GM21528 (cell line): Measurements from ENCODE around the gene CXCL6.

Experiments
- ATAC-seq: cut with Tn5 transposase; IDR thresholded peaks from one replicate; pipeline ENCODE4 v1.9.1; 2021; ENCODE audit warnings: mild to moderate bottlenecking, moderate library complexity; ENCODE audit not compliant: unreplicated experiment, low FRiP score

CXCL6 gene

GRCh38 chr4:73841243-73841925 lies 4.9 kb downstream of the CXCL6 start:
- no peak for ATAC-seq

DNA sequence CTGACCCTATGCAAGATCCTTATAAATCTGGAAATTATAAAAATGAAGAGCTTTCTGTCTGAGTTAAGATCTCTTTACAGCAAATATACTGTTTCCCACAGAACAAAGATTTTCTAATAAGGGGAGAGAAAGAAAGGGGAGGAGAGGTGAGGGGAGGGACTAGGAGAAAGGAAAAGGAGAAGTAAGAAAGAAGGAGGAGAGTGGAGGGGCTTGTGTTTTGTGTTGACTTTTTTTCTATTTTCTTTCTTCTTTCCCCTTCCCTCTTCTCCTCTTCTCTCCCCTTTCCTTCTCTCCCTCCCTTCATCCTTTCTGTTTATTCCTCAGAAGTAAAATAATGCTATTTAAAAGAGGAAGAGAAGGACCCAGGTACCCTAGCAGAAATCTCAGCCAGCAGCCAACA lies 6.2 kb downstream of the CXCL6 start:
- no peak for ATAC-seq

DNA sequence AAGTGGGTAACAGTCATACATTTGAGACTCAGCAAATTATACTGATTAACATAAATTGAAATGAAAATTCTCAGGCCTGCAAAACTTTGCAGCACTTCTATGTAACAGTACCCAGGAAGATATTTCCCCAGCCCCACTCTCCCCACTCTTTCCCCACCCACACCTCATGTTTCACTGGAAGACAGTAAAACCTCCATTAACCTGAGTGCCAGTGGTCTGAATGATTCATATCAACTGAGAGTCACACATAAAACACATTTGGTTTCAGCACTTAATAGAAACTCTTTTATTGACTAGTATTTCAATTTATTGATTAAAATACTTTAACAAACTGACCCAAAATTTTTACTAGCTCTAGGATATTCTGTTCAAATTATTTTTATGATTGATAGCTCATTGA lies 6.9 kb downstream of the CXCL6 start:
- no peak for ATAC-seq

DNA sequence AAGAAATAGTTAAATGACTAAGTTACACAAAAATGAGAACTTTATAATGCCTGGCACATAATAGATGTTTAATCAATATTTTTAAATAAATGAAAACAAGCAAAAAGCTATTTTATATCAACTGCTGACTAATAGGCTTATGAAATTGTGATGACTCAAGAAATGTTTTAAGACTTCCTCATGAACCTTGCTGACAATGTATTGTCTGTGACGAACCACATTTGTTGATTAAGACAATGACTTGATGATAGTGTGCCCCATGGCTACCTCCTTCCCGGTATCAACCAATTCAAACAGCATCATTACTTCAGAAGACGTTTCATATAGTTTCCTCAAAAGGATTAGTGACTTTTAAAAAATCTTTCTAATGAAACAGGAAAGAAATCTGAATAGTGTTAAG lies 7.9 kb downstream of the CXCL6 start:
- no peak for ATAC-seq

GRCh38 chr4:73844806-73845205 lies 8.3 kb downstream of the CXCL6 start:
- no peak for ATAC-seq

DNA sequence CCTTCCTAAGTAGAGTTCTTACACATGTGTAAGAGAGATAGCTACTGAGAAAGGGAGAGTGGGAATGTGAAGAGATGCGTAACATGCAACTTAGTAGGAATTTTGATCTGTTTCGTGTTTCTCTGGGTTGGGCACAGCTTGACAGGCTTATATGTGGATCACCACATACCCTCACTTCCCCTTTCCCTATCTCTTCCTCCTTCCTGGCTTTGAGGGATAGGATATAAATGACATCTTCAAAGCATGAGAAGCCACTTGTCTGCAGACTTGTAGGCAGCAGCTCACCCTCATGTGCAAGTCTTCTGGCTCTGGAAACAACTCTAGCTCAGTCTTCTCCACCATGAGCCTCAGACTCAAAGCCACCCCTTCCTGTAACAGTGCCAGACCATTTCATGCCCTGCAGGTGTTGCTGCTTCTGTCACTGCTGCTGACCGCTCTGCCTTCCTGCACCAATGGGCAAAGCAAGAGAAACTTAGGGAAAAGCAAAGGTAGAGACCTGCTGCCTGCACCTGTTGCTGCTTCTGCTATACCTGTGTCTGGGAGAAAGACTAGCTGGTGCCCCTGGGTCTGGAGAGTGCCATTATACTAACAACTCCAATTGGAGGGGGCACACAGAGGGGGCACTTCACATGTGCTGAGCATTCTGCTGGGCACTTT lies 11.2 kb downstream of the CXCL6 start:
- no peak for ATAC-seq

DNA sequence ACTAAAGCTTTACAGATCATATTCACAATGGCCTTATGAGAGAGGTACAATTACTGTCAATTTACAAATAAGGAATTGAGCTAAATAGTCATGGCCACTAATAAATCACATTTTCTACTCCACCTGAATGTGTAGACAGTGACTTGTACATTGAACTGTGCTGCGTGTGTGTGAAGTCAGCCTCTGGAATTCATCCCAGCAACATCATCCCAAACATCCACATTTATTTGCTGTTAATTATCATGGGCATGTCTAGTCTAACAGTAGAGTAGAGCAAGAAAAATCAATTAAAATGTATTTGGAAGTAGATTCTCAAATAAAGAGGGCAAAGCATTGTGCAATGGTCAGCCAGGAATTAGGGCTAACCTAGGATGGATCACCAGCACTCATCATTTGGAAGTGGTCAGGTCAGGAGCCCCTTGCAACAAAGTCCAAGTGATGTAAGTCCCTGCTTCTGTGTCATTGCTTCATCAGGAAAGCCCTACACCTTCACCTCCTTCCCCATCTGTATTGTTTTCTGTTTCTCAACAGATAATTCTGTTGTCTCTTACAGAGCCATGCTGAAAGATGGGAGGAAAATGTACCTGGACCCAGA lies 11.8 kb downstream of the CXCL6 start:
- no peak for ATAC-seq

GRCh38 chr4:73850261-73850970 lies 13.9 kb downstream of the CXCL6 start:
- no peak for ATAC-seq

DNA sequence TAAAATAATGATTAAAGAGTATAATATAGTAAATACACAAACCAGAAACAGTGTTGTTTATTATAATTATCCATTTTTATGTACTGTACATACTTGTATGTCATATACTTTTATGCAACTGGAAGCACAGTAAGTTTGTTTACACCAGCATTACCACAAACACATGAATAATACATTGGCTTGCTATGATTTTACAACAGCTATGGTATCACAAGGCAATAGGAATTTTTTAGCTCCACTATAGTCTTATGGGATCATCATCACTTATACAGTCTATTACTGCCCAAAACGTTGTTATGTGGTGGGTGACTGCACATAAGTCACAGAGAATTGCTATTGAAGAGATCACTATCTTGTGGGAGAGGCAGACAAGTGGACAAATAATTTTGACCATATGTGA lies 14.8 kb downstream of the CXCL6 start:
- ATAC-seq: no peak

DNA sequence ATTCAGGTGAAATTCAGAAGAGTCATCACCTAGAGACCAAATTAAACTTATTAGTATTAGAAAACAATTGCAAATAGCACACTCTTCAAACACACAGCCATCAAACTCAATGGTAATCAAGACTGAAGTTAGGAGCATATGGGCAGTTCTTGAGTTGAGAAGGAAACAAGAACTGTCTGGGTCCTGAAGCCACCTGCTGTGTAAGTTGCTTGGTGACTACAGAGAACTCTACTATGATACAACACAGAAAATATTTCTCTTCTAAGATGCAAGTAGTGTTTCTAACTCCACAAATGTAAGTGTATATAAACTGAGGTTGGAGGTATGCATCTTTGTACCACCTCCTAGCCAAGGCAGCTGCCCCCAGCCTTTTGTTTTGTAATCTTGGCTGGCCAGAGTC lies 16.3 kb downstream of the CXCL6 start:
- no peak for ATAC-seq

DNA sequence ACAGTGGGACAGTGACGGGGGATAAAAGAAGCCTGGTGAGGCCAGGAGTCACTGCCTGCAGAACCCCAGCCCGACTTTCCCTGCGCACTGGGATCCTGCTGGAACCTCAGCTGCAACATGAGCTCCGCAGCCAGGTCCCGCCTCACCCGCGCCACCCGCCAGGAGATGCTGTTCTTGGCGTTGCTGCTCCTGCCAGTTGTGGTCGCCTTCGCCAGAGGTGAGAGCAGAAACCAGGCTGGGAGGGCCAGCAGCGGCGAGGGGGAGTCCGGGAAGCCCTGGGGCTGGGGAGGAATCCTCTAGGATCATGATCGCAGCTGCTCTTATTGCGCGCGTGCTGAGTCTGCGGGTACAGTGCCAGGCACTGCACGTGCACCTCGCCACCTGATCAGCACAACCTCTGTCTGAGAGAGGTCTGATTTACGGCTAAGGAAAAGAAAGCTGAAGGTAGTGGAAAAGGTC lies 16.8 kb downstream of the CXCL6 start, which contains the start of gene PF4V1:
TSS of gene PF4V1 (plus strand) at position 51 of the 459 bp plus-strand sequence. CDS start at position 118, 67 bp downstream.
- no peak for ATAC-seq

DNA sequence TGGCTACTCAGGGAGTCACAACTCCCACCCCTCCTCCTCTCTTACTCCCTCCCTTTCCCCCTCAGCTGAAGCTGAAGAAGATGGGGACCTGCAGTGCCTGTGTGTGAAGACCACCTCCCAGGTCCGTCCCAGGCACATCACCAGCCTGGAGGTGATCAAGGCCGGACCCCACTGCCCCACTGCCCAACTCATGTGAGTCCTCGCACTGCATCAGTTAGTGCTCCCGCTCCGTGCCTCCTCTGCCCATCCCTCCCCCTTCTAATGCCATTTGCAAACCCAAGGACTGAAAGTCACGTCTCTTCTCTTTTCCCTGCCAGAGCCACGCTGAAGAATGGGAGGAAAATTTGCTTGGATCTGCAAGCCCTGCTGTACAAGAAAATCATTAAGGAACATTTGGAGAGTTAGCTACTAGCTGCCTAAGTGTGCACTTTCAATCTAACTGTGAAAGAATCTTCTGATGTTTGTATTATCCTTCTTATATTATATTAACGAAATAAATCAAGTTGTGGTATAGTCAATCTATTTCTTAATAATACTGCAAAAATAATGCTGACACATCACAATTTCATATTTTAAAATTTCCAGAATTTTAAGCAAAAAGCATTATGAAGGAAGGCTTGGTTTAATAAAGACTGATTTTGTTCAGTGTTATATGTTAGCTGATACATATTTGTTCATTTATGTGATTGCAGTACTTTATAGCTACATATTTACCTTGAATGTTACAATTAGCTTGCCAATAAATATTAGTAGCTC lies 17.4 kb downstream of the CXCL6 start:
- no peak for ATAC-seq

GRCh38 chr4:73855406-73855805 lies 18.9 kb downstream of the CXCL6 start:
- no peak for ATAC-seq

- ATAC-seq: no peak
Measured at GRCh38 chr4:73856518-73856917, 20.0 kb downstream of the CXCL6 start.

DNA sequence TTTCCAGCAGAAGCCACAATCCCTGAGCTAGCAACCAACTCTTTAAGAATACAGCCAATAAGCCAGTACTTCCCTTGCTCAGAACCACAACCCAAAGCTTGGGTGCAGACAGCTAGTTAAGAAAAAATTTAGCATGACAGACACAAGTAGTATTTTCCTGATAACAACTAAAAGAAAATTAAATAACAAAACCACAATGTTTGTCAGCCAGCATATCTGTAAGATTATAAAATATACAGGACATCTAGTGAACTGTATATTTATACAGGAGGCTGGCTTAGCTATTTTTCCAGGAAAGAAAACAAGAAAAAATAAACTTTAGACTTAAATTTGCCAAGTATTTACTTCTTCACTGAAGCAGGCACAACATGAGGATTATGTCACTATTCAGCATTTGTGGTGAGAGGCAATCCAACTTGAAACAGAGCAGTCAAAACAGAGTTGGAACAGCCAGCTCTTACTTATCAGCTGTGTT lies 23.2 kb downstream of the CXCL6 start:
- no peak for ATAC-seq

- ATAC-seq: no peak
Measured at GRCh38 chr4:73860181-73860580, 23.7 kb downstream of the CXCL6 start.

DNA sequence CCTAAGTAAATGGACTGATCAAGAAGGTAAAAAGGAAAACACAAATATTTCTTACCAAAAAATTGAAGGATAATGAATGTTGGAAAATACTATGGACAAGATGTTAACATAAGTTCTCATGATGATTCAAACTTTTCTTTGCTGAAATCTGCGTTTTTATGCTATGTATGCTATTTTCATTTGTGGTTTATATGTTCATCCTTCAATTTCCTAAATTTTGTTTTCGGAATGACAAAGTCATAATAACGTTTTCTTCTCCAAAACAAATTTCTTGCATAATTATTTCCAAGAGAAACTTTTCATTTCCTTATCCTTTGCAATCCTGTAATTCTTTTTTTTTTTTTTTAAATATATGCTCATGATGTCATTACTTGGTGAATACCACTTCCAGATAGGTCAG lies 24.4 kb downstream of the CXCL6 start:
- ATAC-seq: no peak

GRCh38 chr4:73862322-73862721 lies 25.8 kb downstream of the CXCL6 start:
- no peak for ATAC-seq

GRCh38 chr4:73864365-73864764 lies 27.9 kb downstream of the CXCL6 start:
- ATAC-seq: no peak

GRCh38 chr4:73864961-73865360 lies 28.5 kb downstream of the CXCL6 start:
- no peak for ATAC-seq
